ENCODE data around the gene RRP36.

The RRP36 gene

DNA sequence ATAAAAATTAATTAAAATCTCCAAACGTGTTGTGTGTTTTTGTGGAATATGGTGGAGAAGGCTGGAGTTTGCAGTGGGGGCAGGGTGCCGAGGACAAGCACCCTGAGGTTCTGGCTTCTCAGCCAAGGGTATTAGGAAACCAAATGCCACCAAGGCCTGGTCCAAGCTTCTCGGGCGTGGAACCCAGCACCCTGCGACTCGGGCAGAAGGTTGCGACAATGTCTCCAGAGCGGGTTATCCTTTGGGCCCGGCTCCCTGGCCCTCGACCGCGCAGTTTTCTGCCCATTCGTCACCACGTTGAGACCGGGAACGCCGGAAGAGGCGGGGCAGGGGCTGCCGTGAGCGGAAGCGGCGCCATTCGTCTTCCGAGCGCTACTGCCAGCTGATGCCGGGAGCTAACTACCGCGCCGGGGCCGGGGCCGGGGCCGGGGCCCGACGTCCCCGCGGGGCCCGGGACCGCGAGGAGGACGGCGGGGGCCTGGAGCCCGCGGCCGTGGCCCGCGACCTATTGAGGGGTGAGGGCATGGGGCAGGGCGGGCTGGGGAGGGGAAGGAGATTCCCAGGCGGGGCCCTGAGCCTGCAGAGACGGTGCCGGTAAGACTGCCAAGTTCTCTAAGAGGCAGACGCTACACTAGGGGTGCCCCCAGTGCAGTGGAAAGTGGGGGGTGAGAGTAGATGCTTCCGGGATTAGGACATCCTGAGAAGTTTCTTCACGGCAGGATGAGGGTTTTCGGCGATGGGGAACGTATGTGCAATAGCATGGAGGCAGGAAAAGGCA lies at the start of gene RRP36 (continued):
- TF ChIP-seq, protein P1, sequence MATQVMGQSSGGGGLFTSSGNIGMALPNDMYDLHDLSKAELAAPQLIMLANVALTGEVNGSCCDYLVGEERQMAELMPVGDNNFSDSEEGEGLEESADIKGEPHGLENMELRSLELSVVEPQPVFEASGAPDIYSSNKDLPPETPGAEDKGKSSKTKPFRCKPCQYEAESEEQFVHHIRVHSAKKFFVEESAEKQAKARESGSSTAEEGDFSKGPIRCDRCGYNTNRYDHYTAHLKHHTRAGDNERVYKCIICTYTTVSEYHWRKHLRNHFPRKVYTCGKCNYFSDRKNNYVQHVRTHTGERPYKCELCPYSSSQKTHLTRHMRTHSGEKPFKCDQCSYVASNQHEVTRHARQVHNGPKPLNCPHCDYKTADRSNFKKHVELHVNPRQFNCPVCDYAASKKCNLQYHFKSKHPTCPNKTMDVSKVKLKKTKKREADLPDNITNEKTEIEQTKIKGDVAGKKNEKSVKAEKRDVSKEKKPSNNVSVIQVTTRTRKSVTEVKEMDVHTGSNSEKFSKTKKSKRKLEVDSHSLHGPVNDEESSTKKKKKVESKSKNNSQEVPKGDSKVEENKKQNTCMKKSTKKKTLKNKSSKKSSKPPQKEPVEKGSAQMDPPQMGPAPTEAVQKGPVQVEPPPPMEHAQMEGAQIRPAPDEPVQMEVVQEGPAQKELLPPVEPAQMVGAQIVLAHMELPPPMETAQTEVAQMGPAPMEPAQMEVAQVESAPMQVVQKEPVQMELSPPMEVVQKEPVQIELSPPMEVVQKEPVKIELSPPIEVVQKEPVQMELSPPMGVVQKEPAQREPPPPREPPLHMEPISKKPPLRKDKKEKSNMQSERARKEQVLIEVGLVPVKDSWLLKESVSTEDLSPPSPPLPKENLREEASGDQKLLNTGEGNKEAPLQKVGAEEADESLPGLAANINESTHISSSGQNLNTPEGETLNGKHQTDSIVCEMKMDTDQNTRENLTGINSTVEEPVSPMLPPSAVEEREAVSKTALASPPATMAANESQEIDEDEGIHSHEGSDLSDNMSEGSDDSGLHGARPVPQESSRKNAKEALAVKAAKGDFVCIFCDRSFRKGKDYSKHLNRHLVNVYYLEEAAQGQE (tag by site-specific recombination; IDR thresholded peaks at IDR 0.05): no peak
- TF ChIP-seq ZNF555 (tag by site-specific recombination; conservative IDR thresholded peaks at IDR 0.05): no peak
- TF ChIP-seq ZNF391 (tag by site-specific recombination; IDR thresholded peaks at IDR 0.05; ENCODE audit: borderline replicate concordance, low read depth): peak; percentile 35; the same call in 1 of the 2 replicates
- TF ChIP-seq, protein P2, sequence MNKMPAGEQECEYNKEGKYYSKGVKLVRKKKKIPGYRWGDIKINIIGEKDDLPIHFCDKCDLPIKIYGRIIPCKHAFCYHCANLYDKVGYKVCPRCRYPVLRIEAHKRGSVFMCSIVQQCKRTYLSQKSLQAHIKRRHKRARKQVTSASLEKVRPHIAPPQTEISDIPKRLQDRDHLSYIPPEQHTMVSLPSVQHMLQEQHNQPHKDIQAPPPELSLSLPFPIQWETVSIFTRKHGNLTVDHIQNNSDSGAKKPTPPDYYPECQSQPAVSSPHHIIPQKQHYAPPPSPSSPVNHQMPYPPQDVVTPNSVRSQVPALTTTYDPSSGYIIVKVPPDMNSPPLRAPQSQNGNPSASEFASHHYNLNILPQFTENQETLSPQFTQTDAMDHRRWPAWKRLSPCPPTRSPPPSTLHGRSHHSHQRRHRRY (tag by site-specific recombination; IDR thresholded peaks at IDR 0.05): no peak
- TF ChIP-seq ZNF324 (tag by site-specific recombination; IDR thresholded peaks at IDR 0.05): no peak
- no peak for TF ChIP-seq HOXA7 (CRISPR knock-in tag; IDR thresholded peaks at IDR 0.05; ENCODE audit: borderline replicate concordance)
- TF ChIP-seq PBX3 (CRISPR knock-in tag; IDR thresholded peaks at IDR 0.05): no peak
- TF ChIP-seq SP2 (tag by site-specific recombination; IDR thresholded peaks at IDR 0.05): peak; percentile 72
- TF ChIP-seq GLI4 (tag by site-specific recombination; IDR thresholded peaks at IDR 0.05): no peak
- TF ChIP-seq, protein P3, sequence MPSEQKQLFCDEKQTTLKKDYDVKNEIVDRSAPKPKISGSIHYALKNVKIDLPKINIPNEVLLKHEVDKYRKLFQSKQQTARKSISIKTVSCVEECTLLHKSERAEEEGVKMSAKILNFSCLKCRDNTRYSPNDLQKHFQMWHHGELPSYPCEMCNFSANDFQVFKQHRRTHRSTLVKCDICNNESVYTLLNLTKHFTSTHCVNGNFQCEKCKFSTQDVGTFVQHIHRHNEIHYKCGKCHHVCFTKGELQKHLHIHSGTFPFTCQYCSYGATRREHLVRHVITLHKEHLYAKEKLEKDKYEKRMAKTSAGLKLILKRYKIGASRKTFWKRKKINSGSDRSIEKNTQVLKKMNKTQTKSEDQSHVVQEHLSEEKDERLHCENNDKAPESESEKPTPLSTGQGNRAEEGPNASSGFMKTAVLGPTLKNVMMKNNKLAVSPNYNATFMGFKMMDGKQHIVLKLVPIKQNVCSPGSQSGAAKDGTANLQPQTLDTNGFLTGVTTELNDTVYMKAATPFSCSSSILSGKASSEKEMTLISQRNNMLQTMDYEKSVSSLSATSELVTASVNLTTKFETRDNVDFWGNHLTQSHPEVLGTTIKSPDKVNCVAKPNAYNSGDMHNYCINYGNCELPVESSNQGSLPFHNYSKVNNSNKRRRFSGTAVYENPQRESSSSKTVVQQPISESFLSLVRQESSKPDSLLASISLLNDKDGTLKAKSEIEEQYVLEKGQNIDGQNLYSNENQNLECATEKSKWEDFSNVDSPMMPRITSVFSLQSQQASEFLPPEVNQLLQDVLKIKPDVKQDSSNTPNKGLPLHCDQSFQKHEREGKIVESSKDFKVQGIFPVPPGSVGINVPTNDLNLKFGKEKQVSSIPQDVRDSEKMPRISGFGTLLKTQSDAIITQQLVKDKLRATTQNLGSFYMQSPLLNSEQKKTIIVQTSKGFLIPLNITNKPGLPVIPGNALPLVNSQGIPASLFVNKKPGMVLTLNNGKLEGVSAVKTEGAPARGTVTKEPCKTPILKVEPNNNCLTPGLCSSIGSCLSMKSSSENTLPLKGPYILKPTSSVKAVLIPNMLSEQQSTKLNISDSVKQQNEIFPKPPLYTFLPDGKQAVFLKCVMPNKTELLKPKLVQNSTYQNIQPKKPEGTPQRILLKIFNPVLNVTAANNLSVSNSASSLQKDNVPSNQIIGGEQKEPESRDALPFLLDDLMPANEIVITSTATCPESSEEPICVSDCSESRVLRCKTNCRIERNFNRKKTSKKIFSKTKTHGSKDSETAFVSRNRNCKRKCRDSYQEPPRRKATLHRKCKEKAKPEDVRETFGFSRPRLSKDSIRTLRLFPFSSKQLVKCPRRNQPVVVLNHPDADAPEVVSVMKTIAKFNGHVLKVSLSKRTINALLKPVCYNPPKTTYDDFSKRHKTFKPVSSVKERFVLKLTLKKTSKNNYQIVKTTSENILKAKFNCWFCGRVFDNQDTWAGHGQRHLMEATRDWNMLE (tag by site-specific recombination; conservative IDR thresholded peaks at IDR 0.05; ENCODE audit: low read depth): peak; percentile 47; the same call in 1 of the 2 replicates
- TF ChIP-seq, protein P4, sequence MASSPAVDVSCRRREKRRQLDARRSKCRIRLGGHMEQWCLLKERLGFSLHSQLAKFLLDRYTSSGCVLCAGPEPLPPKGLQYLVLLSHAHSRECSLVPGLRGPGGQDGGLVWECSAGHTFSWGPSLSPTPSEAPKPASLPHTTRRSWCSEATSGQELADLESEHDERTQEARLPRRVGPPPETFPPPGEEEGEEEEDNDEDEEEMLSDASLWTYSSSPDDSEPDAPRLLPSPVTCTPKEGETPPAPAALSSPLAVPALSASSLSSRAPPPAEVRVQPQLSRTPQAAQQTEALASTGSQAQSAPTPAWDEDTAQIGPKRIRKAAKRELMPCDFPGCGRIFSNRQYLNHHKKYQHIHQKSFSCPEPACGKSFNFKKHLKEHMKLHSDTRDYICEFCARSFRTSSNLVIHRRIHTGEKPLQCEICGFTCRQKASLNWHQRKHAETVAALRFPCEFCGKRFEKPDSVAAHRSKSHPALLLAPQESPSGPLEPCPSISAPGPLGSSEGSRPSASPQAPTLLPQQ (tag by site-specific recombination; IDR thresholded peaks at IDR 0.05): no peak; the same call in 1 of the 2 replicates
- no peak for TF ChIP-seq ZNF623 (tag by site-specific recombination; IDR thresholded peaks at IDR 0.05)
- no peak for TF ChIP-seq ZNF707 (tag by site-specific recombination; IDR thresholded peaks at IDR 0.05)
- TF ChIP-seq SALL2 (tag by site-specific recombination; IDR thresholded peaks at IDR 0.05; ENCODE audit: borderline replicate concordance): no peak
- TF ChIP-seq ZNF501 (tag by site-specific recombination; IDR thresholded peaks at IDR 0.05): peak; percentile 59; the same call in 1 of the 2 replicates
- peak; percentile 18; the same call in 1 of the 2 replicates for TF ChIP-seq KLF8 (tag by site-specific recombination; IDR thresholded peaks at IDR 0.05)
- no peak for TF ChIP-seq ZNF510 (tag by site-specific recombination; IDR thresholded peaks at IDR 0.05; ENCODE audit: insufficient replicate concordance)
- peak; percentile 24; the same call in 1 of the 2 replicates for TF ChIP-seq OSR2 (tag by site-specific recombination; IDR thresholded peaks at IDR 0.05)
- 0 out of 2 replicates have a peak, but pooled peaks have one; percentile 10 for TF ChIP-seq PRDM4 (tag by site-specific recombination; IDR thresholded peaks at IDR 0.05)
- no peak for TF ChIP-seq HOXD13 (CRISPR knock-in tag; IDR thresholded peaks at IDR 0.05; ENCODE audit: borderline replicate concordance)
- TF ChIP-seq ZNF791 (tag by site-specific recombination; IDR thresholded peaks at IDR 0.05): no peak
- TF ChIP-seq ZBTB8A (tag by site-specific recombination; IDR thresholded peaks at IDR 0.05): no peak
